ENCODE measurements around the gene ANKS3. TPM values are rescaled to one million over a fixed set of nuclear protein-coding genes. Genes with fewer than 3 reads are reported as not detected.

ANKS3 gene
- total RNA-seq, 4 donors from 2014 or later, result 23.3 to 47.8 (median 27.6) TPM

- H3K4me1 ChIP-seq, result peaks cover 0 to 60% (median 21%) of the 10 kb centered on the region in 3 donors
- WGBS, 2 donors (ENCODE audit: low coverage in 1 of 2), result 15% methylated on average over 5 to 6 of the region's 26 CpGs
- peak overlapping the region in 2 of 4 donors; percentile 89 to 90 for H3K27ac ChIP-seq
Measured at GRCh38 chr16:4765511-4766474, 31.7 kb upstream of the ANKS3 start.

GRCh38 chr16:4763791-4764190, 29.7 kb upstream of the ANKS3 start:
- no peak for ATAC-seq
- H3K36me3 ChIP-seq, result peaks cover 0 to 69% of the 10 kb centered on the region in 2 donors
- peaks cover 0 to 53% (median 21%) of the 10 kb centered on the region in 3 donors for H3K4me1 ChIP-seq
- H3K27ac ChIP-seq, result no peak overlapping the region
- TF ChIP-seq POLR2AphosphoS5 (IDR thresholded peaks at IDR 0.05) (no peak), CTCF (IDR thresholded peaks at IDR 0.05) (no peak), POLR2A (IDR thresholded peaks at IDR 0.05) (no peak), EP300 (IDR thresholded peaks at IDR 0.05) (no peak)
- 93 to 100% methylated on average over 2 to 3 of the region's 7 CpGs for WGBS, 2 donors (ENCODE audit: low coverage in 1 of 2)
- H3K4me3 ChIP-seq, result no peak overlapping the region
- no peaks in the 10 kb centered on the region for H3K9me3 ChIP-seq
- H3K27me3 ChIP-seq, result no peaks in the 10 kb centered on the region

More at GRCh38 chr16:4765511-4766474, 31.7 kb upstream of the ANKS3 start:
- no peak for ATAC-seq
- TF ChIP-seq POLR2A (IDR thresholded peaks at IDR 0.05), result no peak
- no peak for TF ChIP-seq EP300 (IDR thresholded peaks at IDR 0.05)
- no peak for TF ChIP-seq CTCF (IDR thresholded peaks at IDR 0.05)
- TF ChIP-seq POLR2AphosphoS5 (IDR thresholded peaks at IDR 0.05), result no peak
- no peaks in the 10 kb centered on the region for H3K27me3 ChIP-seq
- peak overlapping the region; percentile 75 to 85 for H3K4me3 ChIP-seq
- H3K36me3 ChIP-seq, result peaks cover 0 to 49% of the 10 kb centered on the region in 2 donors
- H3K9me3 ChIP-seq, result no peaks in the 10 kb centered on the region

DNA sequence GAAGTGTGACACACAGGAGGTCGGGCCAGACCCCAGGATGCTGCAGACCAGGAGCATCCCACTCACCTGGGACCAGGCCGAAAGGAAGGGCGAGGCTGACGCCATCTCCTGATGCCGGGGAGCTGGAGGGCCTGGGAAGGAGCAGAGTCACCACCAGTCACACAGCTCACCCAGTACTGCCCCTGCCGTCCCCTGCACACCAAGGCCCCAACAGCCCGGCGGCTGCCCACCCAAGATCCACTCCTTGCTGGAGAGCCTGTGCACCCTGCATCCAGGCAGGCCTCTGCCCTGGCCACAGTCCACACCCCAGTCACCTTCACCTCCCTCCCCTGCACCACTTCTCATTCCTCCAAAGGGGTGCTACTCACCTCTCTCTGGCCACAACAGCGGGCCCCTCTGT, 28.1 kb upstream of the ANKS3 start:
- Histone ChIP-seq H3K27ac (no peak overlapping the region), H3K36me3 (peaks cover 0 to 85% of the 10 kb centered on the region in 2 donors), H3K4me3 (no peak overlapping the region), H3K9me3 (no peaks in the 10 kb centered on the region), H3K4me1 (peaks cover 0 to 40% (median 15%) of the 10 kb centered on the region in 3 donors), H3K27me3 (no peaks in the 10 kb centered on the region)
- no peak for ATAC-seq
- 68% methylated on average over 3 of the region's 9 CpGs; no CpG with 5 or more reads in 1 of the 2 donors for WGBS, 2 donors (ENCODE audit: low coverage in 1 of 2)
- TF ChIP-seq CTCF (IDR thresholded peaks at IDR 0.05) (no peak), POLR2A (IDR thresholded peaks at IDR 0.05) (no peak), POLR2AphosphoS5 (IDR thresholded peaks at IDR 0.05) (no peak), EP300 (IDR thresholded peaks at IDR 0.05) (no peak)

GRCh38 chr16:4760221-4760910, 26.3 kb upstream of the ANKS3 start:
- Histone ChIP-seq H3K4me3 (no peak overlapping the region), H3K27me3 (no peaks in the 10 kb centered on the region), H3K36me3 (peaks cover 0 to 100% of the 10 kb centered on the region in 2 donors), H3K9me3 (no peaks in the 10 kb centered on the region), H3K27ac (no peak overlapping the region), H3K4me1 (peaks cover 0 to 27% (median 6%) of the 10 kb centered on the region in 3 donors)
- no CpG with 5 or more reads among the region's 23 CpGs for whole genome bisulfite sequencing, 2 donors (ENCODE audit: low coverage in 1 of 2)
- no peak for ATAC-seq
- TF ChIP-seq EP300 (IDR thresholded peaks at IDR 0.05) (no peak), POLR2A (IDR thresholded peaks at IDR 0.05) (no peak), POLR2AphosphoS5 (IDR thresholded peaks at IDR 0.05) (no peak), CTCF (IDR thresholded peaks at IDR 0.05) (no peak)
